GM20431 (cell line): ENCODE measurements around the gene ARHGEF11.

Source experiments
- in situ Hi-C: fragments of 300-500 bp; cut with MseI, MboI; formaldehyde crosslinking; loops from one replicate; pipeline ENCODE4 v1.15.0; 2020; ENCODE audit warnings: low sequenced_read_pairs; ENCODE audit not compliant: unreplicated experiment

The ARHGEF11 gene

GRCh38 chr1:156885880-156886355 is 159.6 kb downstream of the ARHGEF11 start:
- in situ Hi-C loops: no loop called here

- in situ Hi-C loops: no loop called here
Measured at GRCh38 chr1:156885314-156885713, 160.2 kb downstream of the ARHGEF11 start.
